Sigmoid colon (tissue), 4 donors: ENCODE data around the gene ZNF691.

Experiments used
- CTCF ChIP-seq, 4 experiments: fragments of 450-650 bp in 3 of 4; fragments of 200-600 bp in 1 of 4; IDR thresholded peaks; one replicate each; pipeline ENCODE4 v1.5.1; 2016 to 2019; ENCODE audit warnings: antibody characterized with exemption in 4 of 4, mild to moderate bottlenecking in 3 of 4, moderate library complexity in 2 of 4
- EP300 ChIP-seq, 4 donors: sonication (generic); formaldehyde crosslinking; IDR thresholded peaks; one replicate each; pipeline ENCODE4 v1.6.1; 2017; ENCODE audit warnings: antibody characterized with exemption in 4 of 4
- POLR2A ChIP-seq, 2 donors: fragments of 450-650 bp; IDR thresholded peaks; one replicate each; pipeline ENCODE4 v1.6.1; 2016; ENCODE audit warnings: antibody characterized with exemption in 2 of 2, mild to moderate bottlenecking in 2 of 2, moderate library complexity in 2 of 2
- POLR2AphosphoS5 ChIP-seq, 4 donors: sonication (generic); formaldehyde crosslinking; IDR thresholded peaks; one replicate each; pipeline ENCODE4 v1.6.1; 2017; ENCODE audit warnings: antibody characterized with exemption in 4 of 4

- TF ChIP-seq EP300 (IDR thresholded peaks at IDR 0.05): no peak
- no peak for TF ChIP-seq CTCF (IDR thresholded peaks at IDR 0.05)
- no peak for TF ChIP-seq POLR2AphosphoS5 (IDR thresholded peaks at IDR 0.05)
- no peak for TF ChIP-seq POLR2A (IDR thresholded peaks at IDR 0.05)
These were observed 23.5 kb upstream of the ZNF691 start for GRCh38 chr1:42822800-42823392.
